GM21619 (cell line): ENCODE measurements around the gene TMEM109.

Source experiments
- ATAC-seq: cut with Tn5 transposase; IDR thresholded peaks from one replicate; pipeline ENCODE4 v1.9.1; 2021; ENCODE audit not compliant: unreplicated experiment

Gene TMEM109

GRCh38 chr11:60924906-60925853 is 11.2 kb downstream of the TMEM109 start:
- no peak for ATAC-seq

GRCh38 chr11:60925868-60926267 is 11.9 kb downstream of the TMEM109 start:
- no peak for ATAC-seq

- ATAC-seq: no peak
These were observed 12.5 kb downstream of the TMEM109 start for GRCh38 chr11:60926500-60926899.

GRCh38 chr11:60927061-60927592 is 13.2 kb downstream of the TMEM109 start:
- ATAC-seq: no peak

- ATAC-seq: no peak
These were observed 13.6 kb downstream of the TMEM109 start for GRCh38 chr11:60927600-60927999.

GRCh38 chr11:60928563-60929001 is 14.6 kb downstream of the TMEM109 start:
- ATAC-seq: no peak

DNA sequence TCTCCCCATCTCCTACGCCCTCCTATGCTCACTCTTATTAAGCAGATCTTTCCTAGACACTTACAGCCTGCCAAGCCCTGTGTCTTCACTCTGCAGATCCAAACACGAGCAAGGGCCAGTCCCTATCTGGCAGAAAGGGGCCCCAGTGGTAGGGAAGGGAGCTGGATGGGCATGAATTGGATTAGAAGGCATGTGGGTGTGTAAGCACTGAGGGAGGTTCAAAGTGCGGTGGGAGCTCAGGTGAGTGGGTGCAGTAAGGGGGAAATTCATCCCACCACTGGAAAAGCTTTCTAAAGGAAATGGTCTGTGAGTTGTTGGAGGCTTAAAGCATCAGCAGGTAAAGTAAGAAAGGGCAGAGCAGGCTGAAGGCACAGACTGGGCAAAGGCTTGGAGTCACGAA is 15.8 kb downstream of the TMEM109 start:
- ATAC-seq: no peak

GRCh38 chr11:60930394-60930793 is 16.4 kb downstream of the TMEM109 start:
- ATAC-seq: no peak

DNA sequence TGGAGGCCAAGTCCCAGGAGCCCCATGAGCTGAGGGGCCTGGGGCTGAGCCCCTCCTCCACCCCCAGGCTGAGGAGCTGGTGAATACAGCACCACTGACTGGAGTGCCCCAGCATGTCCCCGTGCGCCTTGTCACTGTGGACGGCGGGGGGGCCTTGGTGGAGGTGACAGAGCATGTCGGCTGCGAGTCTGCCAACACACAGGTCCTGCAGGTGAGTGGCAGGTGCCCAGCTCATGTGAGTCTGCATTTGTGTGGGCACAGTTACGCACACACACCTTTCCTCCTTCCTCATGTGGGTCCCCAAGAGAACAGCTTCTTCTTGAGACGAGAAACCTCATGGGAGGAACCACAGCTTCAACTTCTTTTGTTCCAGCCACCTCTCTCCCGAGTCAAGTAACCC is 18.0 kb downstream of the TMEM109 start:
- no peak for ATAC-seq

DNA sequence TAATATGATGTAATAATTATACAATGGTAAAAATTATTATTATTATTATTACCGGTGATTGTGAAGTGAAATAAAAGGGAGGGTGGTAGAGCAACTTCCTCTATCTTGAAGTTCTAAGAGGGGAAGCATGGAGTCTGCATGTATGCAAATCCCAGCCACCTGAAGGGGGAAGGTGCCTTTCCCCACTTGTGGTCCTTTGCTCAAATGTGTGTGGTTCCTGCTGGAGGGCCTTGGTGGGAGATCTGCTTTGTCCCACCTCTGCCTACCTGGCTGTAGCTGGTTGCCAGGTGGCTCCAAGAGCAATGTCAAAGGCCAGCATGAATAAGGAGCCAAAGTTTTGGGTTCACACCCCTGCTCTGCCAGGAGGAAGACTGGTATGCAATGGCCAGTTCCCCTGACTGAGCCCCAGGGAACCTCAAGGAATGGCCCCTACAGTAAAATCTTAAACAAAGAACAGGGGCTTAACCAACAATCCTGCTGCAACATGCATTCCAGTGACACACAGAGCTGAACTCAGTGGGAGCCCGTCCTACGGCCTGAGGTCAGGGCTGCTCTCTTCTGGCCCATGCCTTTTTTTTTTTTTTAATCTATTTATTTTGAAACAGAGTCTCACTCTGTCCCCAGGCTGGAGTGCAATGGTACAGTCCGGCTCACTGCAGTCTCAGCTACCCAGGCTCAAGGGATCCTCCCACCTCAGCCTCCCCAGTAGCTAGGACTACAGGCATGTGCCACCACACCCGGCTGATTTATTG is 18.8 kb downstream of the TMEM109 start:
- ATAC-seq: no peak

- ATAC-seq: no peak
These were observed 19.6 kb downstream of the TMEM109 start for GRCh38 chr11:60933416-60934123.

DNA sequence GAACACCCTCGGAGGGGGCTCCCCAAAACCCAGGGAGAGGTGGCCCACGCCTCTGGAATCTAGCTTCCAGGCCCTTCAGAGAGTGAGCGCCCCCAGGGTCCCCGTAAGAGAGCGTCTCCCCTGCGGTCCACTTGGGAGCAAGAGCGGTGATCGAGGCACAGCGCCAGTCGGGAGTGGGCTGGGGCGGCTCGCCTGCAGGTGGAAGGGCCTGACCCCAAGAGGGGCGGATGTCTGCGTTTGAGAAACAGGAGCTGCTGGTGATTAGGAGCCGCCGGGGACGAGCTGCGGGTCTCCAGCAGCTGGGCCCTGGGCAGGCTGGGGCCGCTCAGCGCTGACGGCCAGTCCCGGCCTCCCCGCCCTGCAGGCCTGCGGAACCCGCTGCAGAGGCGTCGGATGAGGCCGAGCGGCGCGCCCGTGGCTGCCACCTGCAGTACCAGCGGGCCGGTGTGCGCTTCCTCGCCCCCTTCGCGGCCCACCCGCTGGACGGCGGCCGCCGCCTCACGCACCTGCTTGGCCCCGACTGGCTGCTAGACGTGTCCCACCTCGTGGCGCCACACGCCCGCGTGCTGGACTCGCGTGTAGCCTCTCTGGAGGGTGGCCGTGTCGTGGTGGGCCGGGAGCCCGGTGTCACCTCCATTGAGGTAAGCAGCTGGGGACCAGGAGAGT is 20.3 kb downstream of the TMEM109 start:
- no peak for ATAC-seq

GRCh38 chr11:60934790-60935605 is 21.0 kb downstream of the TMEM109 start:
- no peak for ATAC-seq

DNA sequence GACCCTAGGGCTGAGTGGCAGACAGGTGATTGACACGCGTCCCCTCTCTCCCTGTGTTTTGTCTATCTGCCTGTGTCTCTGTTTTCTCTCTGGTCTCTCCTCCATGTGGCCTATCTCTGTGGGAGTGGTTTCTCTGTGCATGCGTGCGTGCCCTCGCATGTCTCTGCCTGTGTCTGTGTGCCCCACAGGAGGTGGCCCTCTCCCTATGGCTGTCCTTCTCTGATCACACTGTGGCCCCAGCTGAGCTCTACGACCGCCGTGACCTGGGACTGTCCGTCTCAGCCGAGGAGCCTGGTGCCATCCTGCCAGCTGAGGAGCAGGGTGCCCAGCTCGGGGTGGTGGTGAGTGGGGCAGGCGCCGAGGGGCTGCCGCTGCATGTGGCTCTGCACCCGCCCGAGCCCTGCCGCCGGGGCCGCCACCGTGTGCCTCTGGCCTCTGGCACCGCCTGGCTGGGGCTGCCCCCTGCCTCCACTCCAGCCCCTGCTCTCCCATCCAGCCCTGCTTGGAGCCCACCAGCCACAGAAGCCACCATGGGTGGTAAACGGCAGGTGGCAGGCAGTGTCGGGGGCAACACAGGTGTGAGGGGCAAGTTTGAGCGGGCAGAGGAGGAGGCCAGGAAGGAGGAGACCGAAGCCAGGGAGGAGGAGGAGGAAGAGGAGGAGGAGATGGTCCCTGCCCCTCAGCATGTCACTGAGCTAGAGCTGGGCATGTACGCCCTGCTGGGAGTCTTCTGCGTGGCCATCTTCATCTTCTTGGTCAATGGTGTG is 21.9 kb downstream of the TMEM109 start:
- ATAC-seq: no peak

DNA sequence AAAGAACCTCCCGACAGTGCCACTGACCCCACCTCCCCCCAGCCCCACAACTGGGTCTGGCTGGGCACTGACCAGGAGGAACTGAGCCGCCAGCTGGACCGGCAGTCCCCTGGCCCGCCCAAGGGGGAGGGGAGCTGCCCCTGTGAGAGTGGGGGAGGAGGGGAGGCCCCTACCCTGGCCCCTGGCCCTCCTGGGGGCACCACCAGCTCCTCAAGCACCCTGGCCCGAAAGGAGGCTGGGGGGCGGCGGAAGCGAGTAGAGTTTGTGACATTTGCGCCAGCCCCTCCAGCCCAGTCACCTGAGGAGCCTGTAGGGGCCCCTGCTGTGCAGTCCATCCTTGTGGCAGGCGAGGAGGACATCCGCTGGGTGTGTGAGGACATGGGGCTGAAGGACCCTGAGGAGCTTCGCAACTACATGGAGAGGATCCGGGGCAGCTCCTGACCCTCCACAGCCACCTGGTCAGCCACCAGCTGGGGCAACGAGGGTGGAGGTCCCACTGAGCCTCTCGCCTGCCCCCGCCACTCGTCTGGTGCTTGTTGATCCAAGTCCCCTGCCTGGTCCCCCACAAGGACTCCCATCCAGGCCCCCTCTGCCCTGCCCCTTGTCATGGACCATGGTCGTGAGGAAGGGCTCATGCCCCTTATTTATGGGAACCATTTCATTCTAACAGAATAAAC is 22.6 kb downstream of the TMEM109 start:
- ATAC-seq: no peak

- ATAC-seq: no peak
These were observed 23.2 kb downstream of the TMEM109 start for GRCh38 chr11:60937144-60937527.

DNA sequence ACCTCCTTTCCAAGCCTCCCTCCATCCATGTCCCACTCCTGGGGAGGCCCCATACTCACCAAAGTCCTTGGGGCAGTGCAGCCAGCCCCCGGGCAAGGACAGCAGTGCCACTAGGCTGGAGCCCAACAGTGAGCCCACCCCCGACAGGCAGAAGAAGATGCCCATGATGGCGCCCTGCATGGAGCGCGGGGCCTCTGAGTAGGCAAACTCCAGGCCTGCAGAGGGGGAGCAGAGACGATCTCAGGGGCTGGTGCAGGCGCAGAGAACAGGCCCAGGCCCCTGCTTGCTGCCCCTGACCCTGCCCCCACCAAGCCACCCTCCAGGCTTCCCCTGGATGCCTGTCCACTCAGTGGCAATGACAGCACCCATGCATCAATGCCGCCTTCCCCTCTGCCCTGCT is 23.9 kb downstream of the TMEM109 start:
- no peak for ATAC-seq

DNA sequence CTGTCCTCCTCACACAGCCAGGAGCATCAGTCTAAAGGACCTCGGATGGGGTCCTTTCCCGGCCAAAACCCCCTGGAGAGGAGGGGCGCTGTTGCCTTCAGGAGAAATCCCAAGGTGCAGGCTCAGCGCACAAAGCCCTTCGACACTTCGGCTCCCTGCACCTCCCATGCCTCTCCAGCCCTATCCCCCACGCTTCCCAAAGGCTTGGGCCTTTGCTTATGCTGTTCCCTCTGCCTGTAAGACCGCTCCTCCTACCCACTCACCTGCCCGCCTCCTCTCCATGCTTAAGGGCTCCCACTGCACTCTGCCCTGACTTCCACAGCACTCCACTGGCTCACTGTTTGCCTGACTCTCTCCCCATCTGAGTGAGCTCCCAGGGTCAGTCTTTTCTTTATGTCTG is 24.5 kb downstream of the TMEM109 start:
- ATAC-seq: no peak
